Measurements from ENCODE around the gene ZFAND3.

The ZFAND3 gene

DNA sequence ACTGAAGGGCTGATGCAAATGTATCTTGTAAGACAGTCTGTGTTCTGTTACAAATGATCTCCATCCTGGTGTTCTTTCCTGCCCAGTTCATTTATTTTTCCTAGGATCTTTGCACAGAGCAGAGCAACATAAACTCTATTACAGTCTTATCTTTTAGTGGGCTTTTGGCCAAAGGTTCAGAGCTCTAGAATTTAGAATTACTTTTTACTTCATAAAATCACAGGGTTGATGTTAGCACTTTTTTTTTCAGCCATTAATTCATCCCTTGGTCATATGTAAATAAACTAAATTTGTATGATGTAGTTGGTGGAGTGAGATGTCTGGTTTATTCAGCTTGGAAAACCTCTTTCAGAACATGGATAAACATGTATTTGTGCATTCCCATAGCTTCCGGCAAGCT is 181.9 kb downstream of the ZFAND3 start:
- DNase-seq (ENCODE audit: low read depth, low spot score), result no peak

DNA sequence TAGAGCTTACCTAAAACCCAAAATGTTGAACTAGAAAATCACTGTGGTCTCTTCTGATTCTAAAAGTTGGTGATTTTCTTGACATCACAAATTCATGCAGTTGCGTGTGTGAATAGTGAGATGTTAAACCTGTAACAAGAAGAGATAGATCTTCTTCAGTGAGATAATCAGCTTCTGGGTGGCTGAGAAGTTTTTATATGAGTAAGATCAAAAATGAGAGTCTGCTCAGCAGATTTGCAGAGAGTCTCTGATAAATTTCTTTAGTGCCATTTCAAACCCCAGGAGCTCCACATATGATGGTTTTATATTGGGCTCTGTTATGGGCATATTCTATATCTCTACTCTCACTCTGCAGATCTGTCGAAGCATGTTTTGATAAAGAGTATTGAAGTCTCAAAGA is 185.4 kb downstream of the ZFAND3 start:
- no peak for DNase-seq (ENCODE audit: low read depth, low spot score)

DNA sequence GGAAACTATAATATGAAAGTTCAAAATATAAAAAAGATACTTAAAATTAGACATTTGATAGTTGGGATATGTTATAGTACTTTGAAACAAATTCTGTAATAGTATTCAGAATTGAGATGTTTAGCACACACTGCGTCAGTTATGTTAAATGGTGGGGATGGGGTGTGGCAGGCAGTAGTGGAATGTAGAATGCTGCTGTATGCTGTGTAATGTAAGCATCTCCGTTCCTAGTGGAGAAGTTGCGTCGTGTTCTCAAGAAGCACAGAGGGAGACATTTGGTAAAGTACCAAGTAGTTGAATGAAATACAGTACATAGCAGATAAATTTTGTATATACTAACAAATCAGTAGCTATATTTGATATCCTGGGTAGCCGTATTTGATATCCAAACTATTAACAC is 192.4 kb downstream of the ZFAND3 start:
- no peak for DNase-seq (ENCODE audit: low read depth, low spot score)

DNA sequence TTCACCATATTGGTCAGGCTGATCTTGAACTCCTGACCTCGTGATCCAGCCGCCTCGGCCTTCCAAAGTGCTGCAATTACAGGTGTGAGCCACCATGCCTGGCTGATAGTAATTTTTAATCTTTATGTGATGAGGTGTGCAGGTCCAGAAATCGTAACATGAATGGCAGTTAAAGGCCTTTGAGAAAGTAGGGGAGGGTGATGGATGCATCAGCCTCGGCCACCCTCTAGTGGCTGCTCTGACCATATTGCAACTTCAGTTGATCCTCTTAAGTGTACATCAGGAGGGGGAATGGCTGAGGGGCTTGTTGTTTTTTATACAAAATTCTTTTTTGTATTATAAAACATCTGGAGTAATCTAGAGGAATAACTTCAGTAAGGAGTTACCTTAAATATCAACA is 193.0 kb downstream of the ZFAND3 start:
- DNase-seq (ENCODE audit: low read depth, low spot score), result no peak

DNA sequence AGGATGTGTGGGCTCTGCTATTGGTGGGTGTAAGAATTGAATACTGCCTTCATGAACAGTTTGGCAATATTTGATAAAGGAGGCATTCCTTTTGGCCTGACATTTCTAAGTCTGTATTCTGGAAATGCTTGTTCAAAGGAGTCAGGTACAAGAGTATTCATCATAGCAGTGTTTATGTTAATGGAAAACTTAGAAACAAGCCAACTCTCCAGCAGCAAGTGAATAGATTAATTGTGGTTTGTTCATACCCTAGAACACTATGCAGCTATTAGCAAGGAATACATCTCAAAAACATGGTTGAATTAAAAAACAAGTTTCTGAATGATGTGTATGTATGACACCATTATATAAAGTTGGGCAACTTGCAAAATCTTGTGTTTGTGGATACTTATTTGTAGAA is 195.8 kb downstream of the ZFAND3 start:
- no peak for DNase-seq (ENCODE audit: low read depth, low spot score)

DNA sequence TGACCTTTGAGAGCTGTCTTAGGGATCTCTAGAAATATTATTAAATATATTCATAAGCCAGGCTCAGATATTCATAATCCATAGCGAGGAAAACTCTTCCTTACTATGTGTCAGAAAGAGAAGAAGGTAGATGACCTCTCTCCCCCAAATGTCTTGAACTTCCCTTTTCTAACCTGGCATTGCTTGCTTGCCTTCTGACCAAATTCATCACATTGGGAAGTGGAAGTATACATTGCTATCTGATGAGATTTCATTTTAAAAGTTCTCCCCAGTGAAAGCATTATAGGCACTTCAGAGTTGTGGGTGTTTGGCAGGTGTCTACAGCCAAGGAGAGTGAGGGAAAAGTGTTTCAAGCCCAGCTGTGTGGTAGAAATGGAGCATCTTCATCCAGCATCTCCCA is 197.3 kb downstream of the ZFAND3 start:
- no peak for DNase-seq (ENCODE audit: low read depth, low spot score)

DNA sequence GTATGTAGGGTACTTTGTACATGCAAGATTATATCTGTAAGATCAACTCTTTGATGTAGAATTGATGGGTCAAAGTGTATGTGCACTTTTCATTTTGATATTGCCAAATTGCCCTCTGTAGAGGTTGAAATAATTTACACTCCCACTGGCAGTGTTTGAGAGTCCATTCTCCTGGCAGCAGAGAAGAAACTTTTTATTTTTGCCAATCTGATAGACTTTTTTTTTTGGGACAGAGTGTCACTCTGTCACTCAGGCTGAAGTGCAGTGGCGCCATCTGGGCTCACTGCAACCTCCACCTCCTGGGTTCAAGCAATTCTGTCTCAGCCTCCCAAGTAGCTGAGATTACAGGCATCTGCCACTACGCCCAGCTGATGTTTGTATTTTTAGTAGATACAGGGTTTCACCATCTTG is 199.2 kb downstream of the ZFAND3 start:
- no peak for DNase-seq (ENCODE audit: low read depth, low spot score)

DNA sequence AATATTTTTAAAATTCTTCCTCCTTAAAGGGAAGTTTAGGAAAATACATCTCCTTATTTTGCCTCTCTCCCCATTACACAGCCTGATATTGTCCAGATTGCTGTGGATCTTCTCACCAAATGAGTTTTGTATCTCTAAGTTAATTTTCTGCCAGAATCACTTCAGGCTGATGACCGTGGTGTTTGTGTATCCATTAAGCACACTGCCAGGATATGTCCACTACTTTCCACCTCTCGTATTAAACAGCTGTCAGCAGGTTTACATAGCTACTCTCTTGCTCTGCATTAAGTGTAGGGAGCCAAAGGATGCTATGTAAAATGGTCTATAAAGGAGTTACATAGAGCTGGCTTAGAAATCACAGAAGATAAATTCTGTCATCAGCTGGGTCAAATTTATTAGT is 201.1 kb downstream of the ZFAND3 start:
- no peak for DNase-seq (ENCODE audit: low read depth, low spot score)

DNA sequence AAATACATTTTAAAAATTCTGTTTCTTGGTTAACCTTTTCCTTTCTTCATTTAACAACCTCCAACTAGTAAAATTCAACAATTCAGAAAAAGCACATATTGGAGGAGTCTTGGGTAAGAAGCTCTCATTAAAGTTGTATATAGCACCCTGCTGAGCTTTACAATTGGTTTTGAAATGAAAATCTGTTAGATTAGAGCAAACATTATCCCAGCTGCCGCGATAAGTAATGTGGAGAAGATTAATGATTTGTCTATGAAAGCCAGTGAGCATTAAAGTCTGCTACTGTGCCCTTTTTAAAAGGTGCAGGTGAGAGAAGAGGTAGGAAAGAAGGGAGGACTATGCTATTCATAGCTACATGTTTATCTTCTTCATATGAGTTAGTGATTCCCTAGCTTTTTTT is 201.5 kb downstream of the ZFAND3 start:
- no peak for DNase-seq (ENCODE audit: low read depth, low spot score)

DNA sequence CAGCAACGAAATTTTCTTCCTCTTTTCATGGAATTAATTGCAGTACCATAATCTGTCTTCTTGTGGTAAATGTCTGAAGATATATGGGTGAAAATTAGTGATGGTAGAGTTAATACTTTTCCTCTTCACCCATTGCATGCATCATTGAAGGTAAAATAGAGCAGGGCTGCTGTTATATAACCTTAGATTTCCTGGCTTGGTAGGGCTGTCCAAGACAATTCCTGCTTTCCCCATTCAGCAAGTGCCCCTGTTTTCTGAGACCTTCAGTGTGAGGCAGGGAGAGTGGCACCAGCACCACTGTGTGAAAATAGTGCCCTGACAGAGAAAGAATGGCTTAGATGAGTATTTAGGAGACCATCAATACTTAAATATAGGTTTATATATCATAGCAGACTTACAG is 202.0 kb downstream of the ZFAND3 start:
- DNase-seq (ENCODE audit: low read depth, low spot score), result no peak

DNA sequence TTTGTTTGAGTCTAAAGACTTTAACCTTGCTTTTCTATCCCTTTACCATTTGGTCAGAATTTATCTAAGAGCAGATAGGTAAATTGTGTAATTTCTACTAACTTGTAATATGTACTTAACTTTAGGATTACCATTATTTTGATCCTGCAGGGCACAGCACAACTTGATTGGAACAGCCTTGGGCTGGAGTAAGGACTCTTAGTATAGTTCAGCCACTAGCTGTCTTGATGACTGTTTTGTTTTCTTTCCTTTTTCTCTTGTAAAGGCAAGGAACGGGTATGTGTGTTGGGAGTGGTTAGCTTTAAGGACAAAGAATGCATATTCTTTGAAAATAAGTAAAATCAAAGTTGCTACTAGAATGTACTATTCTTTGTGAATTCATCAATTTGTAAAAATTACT is 203.2 kb downstream of the ZFAND3 start:
- DNase-seq (ENCODE audit: low read depth, low spot score), result no peak

DNA sequence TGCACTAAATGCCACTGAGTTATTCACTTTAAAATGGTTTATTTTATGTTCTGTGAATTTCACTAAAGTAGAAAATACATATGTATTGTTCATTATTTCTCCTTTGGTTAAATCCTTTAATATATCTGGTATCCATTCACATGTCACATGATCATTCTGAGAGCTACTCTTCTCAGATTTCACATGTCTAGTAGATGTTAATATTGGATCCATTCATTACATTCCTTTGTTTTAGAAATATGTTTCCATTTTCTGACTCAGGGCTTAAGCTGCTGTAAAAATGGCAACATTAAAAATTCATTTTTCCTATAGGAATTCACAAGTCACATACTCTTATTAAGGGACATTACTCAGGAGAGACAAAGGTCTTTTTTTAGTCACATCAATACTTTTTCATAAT is 205.4 kb downstream of the ZFAND3 start:
- no peak for DNase-seq (ENCODE audit: low read depth, low spot score)

DNA sequence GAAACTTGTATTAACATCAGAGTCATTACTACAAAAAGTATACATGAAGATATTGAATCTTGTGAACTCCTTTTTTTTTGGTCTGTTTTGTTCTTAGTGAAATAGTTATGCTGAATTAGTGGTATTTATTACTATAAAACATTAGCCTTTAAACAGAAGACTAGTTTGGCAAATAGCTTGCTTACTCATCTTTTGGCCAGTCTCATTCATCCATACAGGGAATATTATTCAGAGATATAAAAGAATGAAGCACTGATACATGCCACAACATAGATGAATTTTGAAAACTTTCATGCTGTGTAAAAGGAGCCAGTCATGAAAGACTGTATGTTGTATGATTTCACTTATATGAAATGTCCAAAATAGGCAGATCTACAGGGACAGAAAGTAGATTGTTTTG is 205.9 kb downstream of the ZFAND3 start:
- DNase-seq (ENCODE audit: low read depth, low spot score), result no peak

DNA sequence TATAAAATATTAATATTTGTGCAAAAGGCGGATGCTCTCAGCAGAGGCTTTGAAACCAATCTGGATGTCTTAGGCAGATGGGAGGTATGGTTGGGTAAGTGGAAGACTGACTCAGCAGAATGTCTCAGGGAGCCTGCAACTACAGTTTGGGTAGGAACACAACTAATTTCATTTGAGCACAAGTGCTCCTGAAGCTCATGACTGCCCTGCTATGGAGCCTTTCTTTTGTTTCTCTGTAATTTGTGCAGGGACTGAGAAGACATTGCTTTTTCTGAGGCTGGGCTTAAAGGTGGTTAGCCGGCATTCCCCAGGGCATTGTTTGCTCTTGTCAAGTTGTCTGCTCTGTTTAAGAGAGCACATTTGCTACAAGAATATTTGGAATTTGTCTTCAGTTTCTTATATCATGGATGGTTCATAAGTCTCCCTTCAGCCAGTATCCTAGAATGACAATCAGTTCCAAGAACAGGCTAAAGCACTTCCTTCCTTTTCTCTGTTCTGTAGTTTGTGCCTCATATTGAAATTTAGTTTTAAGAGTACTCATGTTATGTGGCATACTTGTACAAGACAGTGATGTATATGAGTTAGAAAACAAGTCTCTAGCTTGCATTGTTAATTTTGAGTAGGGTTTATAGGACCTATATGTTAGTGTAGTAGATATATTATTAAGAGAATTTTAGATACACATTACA is 208.3 kb downstream of the ZFAND3 start:
- DNase-seq (ENCODE audit: low read depth, low spot score), result no peak

DNA sequence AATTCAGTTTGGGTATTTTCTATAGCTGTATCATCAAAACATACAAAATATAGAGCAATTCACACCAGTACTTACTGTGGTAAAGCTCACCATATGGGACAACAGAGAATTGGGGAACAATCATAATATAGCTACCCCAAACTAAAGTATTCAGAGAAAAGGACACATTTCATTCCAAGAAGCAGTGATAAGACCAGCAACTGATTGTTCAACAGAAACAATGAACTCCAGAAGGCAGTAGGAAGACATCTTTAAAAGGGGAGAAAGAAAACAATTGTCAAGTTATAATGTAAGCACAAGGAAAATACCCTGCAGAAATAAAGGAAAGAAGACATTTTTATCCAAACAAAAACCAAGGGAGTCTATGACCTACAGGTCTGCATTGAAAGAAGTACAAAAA is 210.9 kb downstream of the ZFAND3 start:
- no peak for DNase-seq (ENCODE audit: low read depth, low spot score)

DNA sequence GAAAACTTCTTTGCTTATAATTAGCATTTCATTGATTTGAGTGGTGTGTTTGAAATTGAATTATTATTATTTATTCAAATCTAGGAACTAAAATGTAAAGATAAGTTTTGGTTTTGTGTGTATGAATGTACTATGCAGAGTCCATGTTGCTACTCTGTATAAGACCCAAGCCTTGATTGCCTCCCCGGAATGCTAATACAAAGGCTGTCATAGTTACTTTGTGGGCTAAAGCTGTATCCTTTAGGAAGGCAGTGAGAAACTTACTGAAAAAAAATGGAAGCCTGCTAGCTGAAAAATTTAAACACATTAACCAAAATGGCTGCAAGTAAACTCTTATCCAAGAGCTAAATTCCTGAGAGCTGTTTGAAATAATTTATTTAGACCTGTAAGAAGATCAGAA is 213.3 kb downstream of the ZFAND3 start:
- no peak for DNase-seq (ENCODE audit: low read depth, low spot score)

DNA sequence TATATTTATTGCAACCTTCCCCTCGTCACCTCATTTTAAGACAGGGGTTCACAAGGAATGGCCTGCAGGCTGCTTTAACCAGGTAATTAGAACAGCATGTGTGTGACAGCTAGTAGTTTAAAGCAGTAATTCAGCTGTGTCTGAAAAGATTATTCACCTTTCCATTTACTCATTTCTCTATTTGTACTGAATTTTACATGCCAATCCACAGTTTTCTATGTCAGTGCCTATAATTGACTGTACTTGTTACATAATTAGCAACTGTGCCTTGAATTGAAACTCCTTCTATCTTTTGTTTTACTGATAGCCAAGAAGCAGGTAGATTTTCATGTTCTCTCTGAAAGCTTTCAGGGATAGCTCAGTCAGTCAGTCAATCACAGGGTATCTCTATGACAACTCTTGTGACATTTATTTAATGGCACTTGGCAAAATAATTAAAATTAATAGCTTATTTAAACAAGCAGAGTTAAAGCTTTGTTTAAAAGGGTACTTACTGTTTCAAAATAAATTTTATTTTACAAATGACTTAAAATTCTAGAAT is 214.0 kb downstream of the ZFAND3 start:
- no peak for DNase-seq (ENCODE audit: low read depth, low spot score)

DNA sequence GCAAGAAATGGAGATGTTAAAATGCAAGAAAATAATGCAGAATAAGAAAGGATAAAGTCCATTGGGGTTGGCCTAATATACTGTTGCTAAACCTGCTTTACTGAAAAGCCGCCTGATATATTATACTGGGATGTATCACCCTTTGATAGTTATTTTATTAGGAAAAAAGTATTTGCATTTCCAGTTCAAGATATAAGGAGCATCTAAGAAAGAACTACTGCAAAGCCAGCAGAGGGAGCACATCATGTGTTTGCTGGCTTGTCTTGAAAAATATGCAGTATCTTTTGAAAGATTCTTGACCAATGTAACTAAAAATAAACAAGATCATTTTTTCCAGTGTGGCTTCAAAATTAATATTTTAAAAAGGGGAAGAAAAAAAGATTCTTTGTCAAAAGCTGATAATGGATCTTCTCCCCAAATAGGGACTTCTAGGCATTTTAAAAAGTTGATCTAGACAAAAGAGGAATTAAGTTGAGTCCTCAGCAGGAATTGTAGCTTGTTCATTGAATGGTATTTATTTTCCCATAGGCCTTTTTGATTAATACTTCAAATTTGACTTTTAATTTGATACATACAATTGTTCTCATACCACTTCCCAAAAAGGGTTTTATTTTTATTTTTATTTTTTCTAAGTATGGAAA is 214.9 kb downstream of the ZFAND3 start:
- DNase-seq (ENCODE audit: low read depth, low spot score), result no peak

DNA sequence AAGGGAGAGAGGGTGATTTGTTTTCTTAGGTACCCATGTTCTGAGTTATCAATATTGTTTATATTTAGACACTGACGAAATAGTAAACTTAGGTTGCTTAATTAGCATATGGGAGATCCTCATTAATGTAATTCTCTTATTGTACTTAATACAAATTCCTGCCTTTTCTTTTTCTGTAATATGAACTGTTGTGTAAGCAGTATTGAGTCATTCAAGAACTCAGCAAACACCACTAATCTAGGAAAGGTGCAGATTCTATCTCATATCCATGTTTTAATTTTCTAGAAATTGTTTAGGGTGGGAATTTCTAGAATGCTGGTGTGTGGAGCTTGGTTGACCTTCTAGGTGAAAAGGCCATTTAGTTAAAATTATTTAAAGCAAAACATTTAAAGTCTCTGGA is 216.0 kb downstream of the ZFAND3 start:
- DNase-seq (ENCODE audit: low read depth, low spot score), result no peak

DNA sequence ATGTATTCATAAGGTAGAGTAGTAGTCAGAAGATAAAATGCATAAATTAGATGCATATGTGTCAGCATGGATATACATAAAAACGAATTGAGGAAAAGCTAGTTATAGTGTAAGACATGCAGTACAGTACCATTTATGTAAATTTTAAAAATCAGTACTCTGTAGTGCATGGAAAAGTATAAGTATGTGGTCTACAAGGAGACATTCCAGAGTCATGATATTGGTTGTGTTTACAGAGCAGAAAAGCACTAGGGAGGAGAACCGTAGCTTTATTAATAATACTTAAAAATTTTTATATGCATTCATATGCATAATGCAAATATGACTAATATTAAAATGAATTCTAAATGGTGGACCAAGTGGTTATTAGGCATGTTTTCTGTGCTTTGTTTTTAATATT is 220.0 kb downstream of the ZFAND3 start:
- no peak for DNase-seq (ENCODE audit: low read depth, low spot score)

DNA sequence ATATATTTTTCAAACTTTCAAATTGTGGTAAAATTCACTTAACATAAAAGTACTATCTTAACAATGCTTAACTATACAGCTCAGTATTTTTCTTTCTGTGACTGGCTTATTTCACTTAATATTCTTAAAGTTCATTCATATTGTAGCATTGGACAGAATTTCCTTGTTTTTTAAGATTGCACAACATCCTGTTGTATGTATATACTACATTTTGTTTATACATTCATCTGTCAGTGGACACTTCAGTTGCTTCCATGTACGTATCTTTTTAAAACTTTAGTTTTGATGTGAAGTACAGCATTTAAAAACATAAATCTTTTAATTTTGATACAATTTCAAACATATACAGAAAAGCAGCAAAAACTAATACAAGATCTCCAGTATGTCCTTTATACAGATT is 220.7 kb downstream of the ZFAND3 start:
- no peak for DNase-seq (ENCODE audit: low read depth, low spot score)

DNA sequence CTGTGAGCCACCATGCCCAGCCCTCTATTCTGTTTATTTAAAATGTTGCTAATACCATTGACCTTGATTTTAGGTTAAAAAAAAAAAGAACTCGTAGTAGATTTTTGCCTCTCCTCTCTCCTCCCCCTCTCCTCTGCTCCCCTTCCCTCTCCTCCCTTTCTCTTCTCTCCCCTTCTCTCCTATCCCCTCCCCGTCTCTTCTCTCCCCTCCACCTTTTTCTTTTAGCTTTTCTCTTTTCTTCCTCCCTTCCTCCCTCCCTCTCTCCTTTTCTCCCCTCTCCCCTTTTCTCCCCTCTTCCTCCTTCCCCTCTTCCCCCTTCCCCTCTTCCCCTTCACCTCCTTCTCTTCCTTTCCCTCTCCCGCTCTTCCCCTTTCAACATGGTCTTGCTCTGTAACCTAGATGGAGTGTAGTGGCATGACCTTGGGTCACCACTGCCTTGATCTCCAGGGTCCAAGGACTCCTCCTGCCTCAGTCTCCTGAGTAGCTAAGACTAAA is 223.8 kb downstream of the ZFAND3 start:
- no peak for DNase-seq (ENCODE audit: low read depth, low spot score)

DNA sequence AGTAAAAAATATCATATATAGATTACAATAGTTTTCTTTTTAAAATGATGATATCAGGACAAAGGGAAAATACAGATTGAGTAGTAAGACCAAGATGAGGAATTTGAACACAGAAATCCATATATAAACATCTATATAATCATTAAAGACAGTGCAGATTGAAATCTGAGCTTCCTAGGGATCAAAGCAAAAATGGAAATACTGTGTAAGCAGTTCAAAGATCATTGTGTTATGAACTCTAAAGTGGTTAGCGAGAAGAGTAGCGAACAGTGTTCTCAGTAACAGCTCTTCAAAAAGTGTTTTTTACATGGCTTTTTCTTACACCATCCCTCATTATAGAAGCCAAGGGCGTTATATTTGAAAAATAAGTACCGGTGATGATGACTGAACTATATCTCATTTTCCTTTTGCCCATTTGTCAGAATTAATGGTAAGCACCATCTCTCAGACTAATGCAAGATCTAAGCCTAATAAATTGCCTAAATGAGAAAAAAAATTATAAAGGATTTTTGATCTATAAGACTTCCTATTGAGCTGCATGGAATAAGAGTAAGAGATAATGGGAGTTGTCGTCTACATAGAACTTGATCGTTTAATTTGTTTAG is 226.3 kb downstream of the ZFAND3 start:
- no peak for DNase-seq (ENCODE audit: low read depth, low spot score)

All from brain pericyte (primary cell).